ENCODE results near the gene METTL27.
"Not testable (repeated sequence)": the region's sequence is repeated elsewhere in the genome, so short reads cannot be mapped to it uniquely, and the experiment has no call there.

METTL27 gene

GRCh38 chr7:73821597-73822285 lies 20.6 kb downstream of the METTL27 start:
- not testable (repeated sequence) for DNase-seq (ENCODE audit: low spot score)

GRCh38 chr7:73820013-73820412 lies 22.3 kb downstream of the METTL27 start:
- DNase-seq (ENCODE audit: low spot score) = no peak

- DNase-seq (ENCODE audit: low spot score) = no peak
Observed at GRCh38 chr7:73817121-73817520, 25.2 kb downstream of the METTL27 start.

GRCh38 chr7:73815436-73815835 lies 26.9 kb downstream of the METTL27 start:
- no peak for DNase-seq (ENCODE audit: low spot score)

GRCh38 chr7:73812996-73813395 lies 29.3 kb downstream of the METTL27 start:
- DNase-seq (ENCODE audit: low spot score) = no peak

- peak; percentile 80 for DNase-seq (ENCODE audit: low spot score)
Observed at GRCh38 chr7:73811760-73812168, 30.6 kb downstream of the METTL27 start.

GRCh38 chr7:73810998-73811360 lies 31.3 kb downstream of the METTL27 start:
- DNase-seq (ENCODE audit: low spot score) = no peak

- DNase-seq (ENCODE audit: low spot score) = peak; percentile 40
Observed at GRCh38 chr7:73809467-73809951, 32.8 kb downstream of the METTL27 start.

GRCh38 chr7:73802459-73802858 lies 39.9 kb downstream of the METTL27 start:
- DNase-seq (ENCODE audit: low spot score) = no peak

GRCh38 chr7:73801577-73801976 lies 40.7 kb downstream of the METTL27 start:
- DNase-seq (ENCODE audit: low spot score) = no peak

GRCh38 chr7:73799282-73800141 lies 42.8 kb downstream of the METTL27 start:
- no peak for DNase-seq (ENCODE audit: low spot score)

GRCh38 chr7:73797176-73797575 lies 45.1 kb downstream of the METTL27 start:
- DNase-seq (ENCODE audit: low spot score) = not testable (repeated sequence)

GRCh38 chr7:73796656-73797055 lies 45.7 kb downstream of the METTL27 start:
- not testable (repeated sequence) for DNase-seq (ENCODE audit: low spot score)

- not testable (repeated sequence) for DNase-seq (ENCODE audit: low spot score)
Observed at GRCh38 chr7:73795188-73795587, 47.1 kb downstream of the METTL27 start.

GRCh38 chr7:73791170-73791690 lies 51.1 kb downstream of the METTL27 start:
- not testable (repeated sequence) for DNase-seq (ENCODE audit: low spot score)

- no peak for DNase-seq (ENCODE audit: low spot score)
Observed at GRCh38 chr7:73789051-73789450, 53.3 kb downstream of the METTL27 start.

- DNase-seq (ENCODE audit: low spot score) = not testable (repeated sequence)
Observed at GRCh38 chr7:73787786-73788048, 54.6 kb downstream of the METTL27 start.

GRCh38 chr7:73786588-73786987 lies 55.7 kb downstream of the METTL27 start:
- DNase-seq (ENCODE audit: low spot score) = no peak

Measured in ecto neural progenitor cell (in vitro differentiated cells).